Measurements from ENCODE around the gene WDR43. TPM values are rescaled to one million over a fixed set of nuclear protein-coding genes. Genes with fewer than 3 reads are reported as not detected.

Gene WDR43
- total and polyA plus RNA-seq, 7 donors, result 8.4 to 45.3 (median 24.9) TPM

GRCh38 chr2:28997237-28997846 is 102.9 kb downstream of the WDR43 start:
- no peak overlapping the region for H3K27ac ChIP-seq
- H3K9me3 ChIP-seq, result no peaks in the 10 kb centered on the region
- intact Hi-C loops (cut with DNase I), result no loop called here
- H3K27me3 ChIP-seq, result no peaks in the 10 kb centered on the region
- 76 to 78% methylated on average over 12 of the region's 12 CpGs for WGBS, 2 donors
- no peak overlapping the region for H3K4me3 ChIP-seq
- no peak for TF ChIP-seq EP300 (IDR thresholded peaks at IDR 0.05)
- TF ChIP-seq, protein P1, sequence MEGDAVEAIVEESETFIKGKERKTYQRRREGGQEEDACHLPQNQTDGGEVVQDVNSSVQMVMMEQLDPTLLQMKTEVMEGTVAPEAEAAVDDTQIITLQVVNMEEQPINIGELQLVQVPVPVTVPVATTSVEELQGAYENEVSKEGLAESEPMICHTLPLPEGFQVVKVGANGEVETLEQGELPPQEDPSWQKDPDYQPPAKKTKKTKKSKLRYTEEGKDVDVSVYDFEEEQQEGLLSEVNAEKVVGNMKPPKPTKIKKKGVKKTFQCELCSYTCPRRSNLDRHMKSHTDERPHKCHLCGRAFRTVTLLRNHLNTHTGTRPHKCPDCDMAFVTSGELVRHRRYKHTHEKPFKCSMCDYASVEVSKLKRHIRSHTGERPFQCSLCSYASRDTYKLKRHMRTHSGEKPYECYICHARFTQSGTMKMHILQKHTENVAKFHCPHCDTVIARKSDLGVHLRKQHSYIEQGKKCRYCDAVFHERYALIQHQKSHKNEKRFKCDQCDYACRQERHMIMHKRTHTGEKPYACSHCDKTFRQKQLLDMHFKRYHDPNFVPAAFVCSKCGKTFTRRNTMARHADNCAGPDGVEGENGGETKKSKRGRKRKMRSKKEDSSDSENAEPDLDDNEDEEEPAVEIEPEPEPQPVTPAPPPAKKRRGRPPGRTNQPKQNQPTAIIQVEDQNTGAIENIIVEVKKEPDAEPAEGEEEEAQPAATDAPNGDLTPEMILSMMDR (IDR thresholded peaks at IDR 0.05), result no peak
- no peak for TF ChIP-seq POLR2A (IDR thresholded peaks at IDR 0.05)
- TF ChIP-seq POLR2AphosphoS5 (IDR thresholded peaks at IDR 0.05), result no peak
- peaks cover 0 to 36% (median 23%) of the 10 kb centered on the region in 4 donors for H3K4me1 ChIP-seq
- no peak for DNase-seq
- no peaks in the 10 kb centered on the region for H3K36me3 ChIP-seq

Small RNAs within 50 kb of the gene (small RNA-seq; reads per million reads assigned to genes)
- gene RF00019 (0 reads per million in 3 donors), gene SNORD53 (12.9 to 17.7 (median 14.1) reads per million in 3 donors), gene SNORD53B (1,684 to 3,430 (median 1,691) reads per million in 3 donors), gene SNORD92 (323 to 575 (median 335) reads per million in 3 donors)

Other genes starting within 250 kb of the WDR43 start
- gene PPP1CB, start 142.8 kb upstream of the WDR43 start, total RNA-seq, result 100 to 1,000 TPM; 446 to 567 (median 515) TPM
- 100 to 1,000 TPM in 2 of 3 donors, 10 to 100 TPM in 1; 88.7 to 136 (median 112) TPM for gene PPP1CB, start 142.8 kb upstream of the WDR43 start, polyA plus RNA-seq
- gene SPDYA, start 83.8 kb upstream of the WDR43 start, total RNA-seq, result 1 to 10 TPM in 2 of 4 donors, under 1 TPM in 2; 0.66 to 2.2 (median 1.0) TPM
- gene SPDYA, start 83.8 kb upstream of the WDR43 start, polyA plus RNA-seq, result 1 to 10 TPM in 1 of 3 donors, under 1 TPM in 1, not detected in 1; 0.13 to 1.2 TPM
- gene TRMT61B, start 24.4 kb upstream of the WDR43 start, total RNA-seq, result 10 to 100 TPM in 2 of 4 donors, 1 to 10 TPM in 2; 8.6 to 16.8 (median 10.5) TPM
- 10 to 100 TPM; 10.9 to 13.8 (median 12.2) TPM for gene TRMT61B, start 24.4 kb upstream of the WDR43 start, polyA plus RNA-seq
- 1 to 10 TPM in 2 of 4 donors, under 1 TPM in 2; 0.28 to 3.2 (median 1.8) TPM for gene TOGARAM2, start 86.6 kb downstream of the WDR43 start, total RNA-seq
- gene TOGARAM2, start 86.6 kb downstream of the WDR43 start, polyA plus RNA-seq, result under 1 TPM in 1 of 3 donors, not detected in 2; 0.23 TPM
- under 1 TPM in 2 of 4 donors, not detected in 2; under 0.01 to 0.14 TPM for gene PCARE, start 179.9 kb downstream of the WDR43 start, total RNA-seq
- gene PCARE, start 179.9 kb downstream of the WDR43 start, polyA plus RNA-seq, result not detected
- 10 to 100 TPM; 68.5 to 94.6 (median 80.7) TPM for gene CLIP4, start 220.7 kb downstream of the WDR43 start, total RNA-seq
- gene CLIP4, start 220.7 kb downstream of the WDR43 start, polyA plus RNA-seq, result 1 to 10 TPM; 1.8 to 8.4 (median 5.0) TPM

Measured in sigmoid colon (tissue), 7 donors.